Lung (tissue), 12 donors: ENCODE data around the gene ITGA1. TPM values are rescaled to one million over a fixed set of nuclear protein-coding genes. Genes with fewer than 3 reads are reported as not detected.

Experiments
- ATAC-seq: fragments of 200-7000 bp; cut with Tn5 transposase; one replicate; pipeline ENCODE4 v1.9.1; 2020; ENCODE audit warnings: moderate number of reproducible peaks; ENCODE audit not compliant: insufficient read depth, low FRiP score
- DNase-seq, 3 donors: peaks; one replicate each; pipeline ENCODE4 v3.0.0-alpha.2; 2013 to 2017
- H3K27ac ChIP-seq, 2 donors: one replicate each; pipeline ENCODE4 v1.5.1; 2013; ENCODE audit warnings: mild to moderate bottlenecking in 2 of 2, moderate library complexity in 2 of 2, control low read depth in 1 of 2, inconsistent platforms in 1 of 2, low read depth in 1 of 2, low read length in 1 of 2
- H3K27me3 ChIP-seq, 3 donors: one replicate each; pipeline ENCODE4 v1.5.1; 2013; ENCODE audit warnings: low read length in 2 of 3; ENCODE audit not compliant: control insufficient read depth in 3 of 3, insufficient read depth in 3 of 3
- H3K36me3 ChIP-seq, 4 donors: one replicate each; pipeline ENCODE4 v1.5.1; 2013; ENCODE audit warnings: low read length in 4 of 4, mild to moderate bottlenecking in 1 of 4, moderate library complexity in 1 of 4; ENCODE audit not compliant: control insufficient read depth in 4 of 4, insufficient read depth in 4 of 4
- H3K4me1 ChIP-seq, 5 donors: one replicate each; pipeline ENCODE4 v1.5.1; 2013; ENCODE audit warnings: low read length in 5 of 5, mild to moderate bottlenecking in 2 of 5, moderate library complexity in 1 of 5; ENCODE audit not compliant: control insufficient read depth in 5 of 5, insufficient read depth in 5 of 5
- H3K4me3 ChIP-seq: one replicate; pipeline ENCODE4 v1.5.1; 2013; ENCODE audit warnings: mild to moderate bottlenecking, control low read depth, moderate library complexity
- H3K9ac ChIP-seq, 2 donors: one replicate each; pipeline ENCODE4 v1.5.1; 2013; ENCODE audit warnings: low read length in 2 of 2, control low read depth in 1 of 2; ENCODE audit not compliant: insufficient read depth in 1 of 2
- H3K9me3 ChIP-seq, 4 donors: one replicate each; pipeline ENCODE4 v1.5.1; 2013; ENCODE audit warnings: low read length in 3 of 4, mild to moderate bottlenecking in 1 of 4, moderate library complexity in 1 of 4; ENCODE audit not compliant: control insufficient read depth in 4 of 4, insufficient read depth in 3 of 4
- WGBS, 2 donors: extraction: QIAGEN DNeasy Blood & Tissue Kit; methylation state at CpG; one replicate each; pipeline ENCODE4 v1.1.7; 2013; 5-methylcytosine and 5-hydroxymethylcytosine counted together
- polyA plus RNA-seq, 2 donors: library from polyadenylated mRNA; stranded (reverse); fragments of 200-250 nt; gene quantifications; one replicate each; pipeline ENCODE4 v1.2.1, GENCODE V29; 2013
- total RNA-seq, 2 donors: library from RNA; depleted of rRNA in 1 of 2; stranded (reverse); fragments of >200 nt in 1 of 2; gene quantifications; one replicate each; pipeline ENCODE4 v1.2.1, GENCODE V29; 2014 to 2021
- TF ChIP-seq, protein P1 (sequence below): IDR thresholded peaks from 2 replicates; pipeline ENCODE4 v1.5.1; 2012; ENCODE audit warnings: mild to moderate bottlenecking; ENCODE audit errors: control extremely low read depth, extremely low read depth
- donor health status: control.
- donor health status: control.
- donor health status: Bipolar disorder and iron deficiency.
- donor health status: healthy.
- donor health status: DM: yes; HTN: yes; CAD: no.

ITGA1 gene
- total and polyA plus RNA-seq, 4 donors: 8.8 to 119 (median 47.6) TPM

DNA sequence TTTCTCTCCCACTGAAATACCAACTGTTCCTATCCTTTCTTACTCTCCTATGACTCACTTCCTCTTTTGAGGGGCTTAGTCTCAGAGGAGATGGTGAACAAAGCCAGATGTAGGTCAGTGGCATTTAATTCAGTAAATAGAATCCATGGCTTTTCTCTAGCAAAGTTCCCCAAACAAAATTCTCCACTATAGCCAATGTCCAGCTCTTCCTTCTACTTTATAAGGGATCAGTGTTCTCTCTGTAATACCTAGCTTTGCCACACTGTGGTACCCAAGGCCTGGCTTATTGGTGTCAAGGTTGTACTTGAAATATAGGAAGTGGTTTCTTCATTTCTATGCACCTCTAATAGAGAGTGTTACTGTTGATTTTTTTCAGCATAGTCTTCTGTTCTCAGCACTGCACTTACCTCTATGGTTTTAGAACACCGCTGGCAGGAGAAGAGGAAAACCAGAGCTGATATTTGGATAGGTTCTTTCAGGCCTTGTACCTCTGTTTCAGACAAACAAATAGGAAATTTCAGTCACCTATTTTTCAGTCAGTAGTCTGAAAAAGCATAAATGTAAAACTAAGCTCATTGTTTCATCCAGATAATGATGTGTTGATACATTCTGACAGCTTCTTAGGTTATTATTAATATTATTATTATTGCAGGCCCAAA is 160.8 kb downstream of the ITGA1 start:
- H3K27ac ChIP-seq: no peak overlapping the region
- WGBS, 2 donors: 16 to 41% methylated on average over 1 of the region's 1 CpG

GRCh38 chr5:52950686-52951085 is 163.0 kb downstream of the ITGA1 start:
- Histone ChIP-seq H3K9ac (no peak overlapping the region), H3K27ac (no peak overlapping the region), H3K36me3 (peaks cover 0 to 2% (median 0%) of the 10 kb centered on the region in 4 donors), H3K9me3 (no peaks in the 10 kb centered on the region), H3K27me3 (no peaks in the 10 kb centered on the region), H3K4me3 (no peak overlapping the region), H3K4me1 (peaks cover 0 to 5% (median 0%) of the 10 kb centered on the region in 5 donors)
- ATAC-seq (no peak), DNase-seq (peak in 1 of 3 donors; percentile 26)
- 77 to 90% methylated on average over 3 of the region's 3 CpGs for WGBS, 2 donors
- TF ChIP-seq, protein P1, sequence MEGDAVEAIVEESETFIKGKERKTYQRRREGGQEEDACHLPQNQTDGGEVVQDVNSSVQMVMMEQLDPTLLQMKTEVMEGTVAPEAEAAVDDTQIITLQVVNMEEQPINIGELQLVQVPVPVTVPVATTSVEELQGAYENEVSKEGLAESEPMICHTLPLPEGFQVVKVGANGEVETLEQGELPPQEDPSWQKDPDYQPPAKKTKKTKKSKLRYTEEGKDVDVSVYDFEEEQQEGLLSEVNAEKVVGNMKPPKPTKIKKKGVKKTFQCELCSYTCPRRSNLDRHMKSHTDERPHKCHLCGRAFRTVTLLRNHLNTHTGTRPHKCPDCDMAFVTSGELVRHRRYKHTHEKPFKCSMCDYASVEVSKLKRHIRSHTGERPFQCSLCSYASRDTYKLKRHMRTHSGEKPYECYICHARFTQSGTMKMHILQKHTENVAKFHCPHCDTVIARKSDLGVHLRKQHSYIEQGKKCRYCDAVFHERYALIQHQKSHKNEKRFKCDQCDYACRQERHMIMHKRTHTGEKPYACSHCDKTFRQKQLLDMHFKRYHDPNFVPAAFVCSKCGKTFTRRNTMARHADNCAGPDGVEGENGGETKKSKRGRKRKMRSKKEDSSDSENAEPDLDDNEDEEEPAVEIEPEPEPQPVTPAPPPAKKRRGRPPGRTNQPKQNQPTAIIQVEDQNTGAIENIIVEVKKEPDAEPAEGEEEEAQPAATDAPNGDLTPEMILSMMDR: no peak

More for the DNA sequence above, 160.8 kb downstream of the ITGA1 start:
- H3K9ac ChIP-seq: no peak overlapping the region
- no peaks in the 10 kb centered on the region for H3K27me3 ChIP-seq
- DNase-seq: peak; percentile 63 to 80 (median 80)
- peaks cover 0 to 3% (median 1%) of the 10 kb centered on the region in 4 donors for H3K36me3 ChIP-seq
- H3K4me1 ChIP-seq: peaks cover 0 to 5% (median 0%) of the 10 kb centered on the region in 5 donors
- TF ChIP-seq, protein P1: peak; percentile 72
- peak; percentile 89 for ATAC-seq
- H3K9me3 ChIP-seq: no peaks in the 10 kb centered on the region
- no peak overlapping the region for H3K4me3 ChIP-seq

- no peaks in the 10 kb centered on the region for H3K27me3 ChIP-seq
- H3K36me3 ChIP-seq: peaks cover 0 to 3% (median 1%) of the 10 kb centered on the region in 4 donors
- TF ChIP-seq, protein P1: no peak
- DNase-seq: no peak
- no peak overlapping the region for H3K4me3 ChIP-seq
- no peak overlapping the region for H3K9ac ChIP-seq
- H3K4me1 ChIP-seq: peaks cover 0 to 5% (median 0%) of the 10 kb centered on the region in 5 donors
- H3K9me3 ChIP-seq: no peaks in the 10 kb centered on the region
- H3K27ac ChIP-seq: no peak overlapping the region
- 94 to 97% methylated on average over 1 of the region's 1 CpG for WGBS, 2 donors
- ATAC-seq: no peak
These were observed 164.8 kb downstream of the ITGA1 start for GRCh38 chr5:52952483-52952882.
